ENCODE data around the gene CARD11.

Gene CARD11

GRCh38 chr7:2990949-2991470 is 52.7 kb downstream of the CARD11 start:
- no peak for DNase-seq (ENCODE audit: low read depth, low spot score)
- H3K27ac ChIP-seq: no peak overlapping the region

- H3K27ac ChIP-seq: no peak overlapping the region
- no peak for DNase-seq (ENCODE audit: low read depth, low spot score)
Observed at GRCh38 chr7:2986561-2986960, 57.1 kb downstream of the CARD11 start.

- H3K27ac ChIP-seq: no peak overlapping the region
- DNase-seq (ENCODE audit: low read depth, low spot score): no peak
Observed at GRCh38 chr7:2985866-2986265, 57.8 kb downstream of the CARD11 start.

- DNase-seq (ENCODE audit: low read depth, low spot score): no peak
- H3K27ac ChIP-seq: no peak overlapping the region
Observed at GRCh38 chr7:2984091-2984490, 59.6 kb downstream of the CARD11 start.

GRCh38 chr7:2983586-2983985 is 60.1 kb downstream of the CARD11 start:
- DNase-seq (ENCODE audit: low read depth, low spot score): no peak
- H3K27ac ChIP-seq: no peak overlapping the region

- DNase-seq (ENCODE audit: low read depth, low spot score): no peak
- no peak overlapping the region for H3K27ac ChIP-seq
Observed at GRCh38 chr7:2982831-2983230, 60.8 kb downstream of the CARD11 start.

DNA sequence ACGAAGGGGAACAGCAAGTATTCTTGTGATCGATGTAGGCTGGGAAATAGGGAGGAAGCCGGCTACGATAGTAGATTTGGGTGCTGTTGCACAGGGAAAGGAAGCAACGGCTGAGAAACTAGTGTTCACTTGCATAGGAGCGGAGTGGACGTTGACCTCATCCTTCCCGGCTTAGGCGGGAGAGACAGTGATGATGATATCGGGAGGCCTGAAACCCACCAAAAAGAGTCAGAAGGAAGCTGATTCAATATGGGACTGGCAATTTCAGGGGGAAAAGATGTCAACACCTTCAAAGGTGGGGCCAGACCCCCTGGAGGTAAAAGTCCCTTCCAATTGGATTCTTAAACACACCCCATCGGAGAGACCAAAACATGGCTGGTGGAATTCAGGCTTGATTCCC is 61.3 kb downstream of the CARD11 start:
- no peak for DNase-seq (ENCODE audit: low read depth, low spot score)
- no peak overlapping the region for H3K27ac ChIP-seq

GRCh38 chr7:2981103-2981480 is 62.6 kb downstream of the CARD11 start:
- no peak overlapping the region for H3K27ac ChIP-seq
- DNase-seq (ENCODE audit: low read depth, low spot score): no peak

DNA sequence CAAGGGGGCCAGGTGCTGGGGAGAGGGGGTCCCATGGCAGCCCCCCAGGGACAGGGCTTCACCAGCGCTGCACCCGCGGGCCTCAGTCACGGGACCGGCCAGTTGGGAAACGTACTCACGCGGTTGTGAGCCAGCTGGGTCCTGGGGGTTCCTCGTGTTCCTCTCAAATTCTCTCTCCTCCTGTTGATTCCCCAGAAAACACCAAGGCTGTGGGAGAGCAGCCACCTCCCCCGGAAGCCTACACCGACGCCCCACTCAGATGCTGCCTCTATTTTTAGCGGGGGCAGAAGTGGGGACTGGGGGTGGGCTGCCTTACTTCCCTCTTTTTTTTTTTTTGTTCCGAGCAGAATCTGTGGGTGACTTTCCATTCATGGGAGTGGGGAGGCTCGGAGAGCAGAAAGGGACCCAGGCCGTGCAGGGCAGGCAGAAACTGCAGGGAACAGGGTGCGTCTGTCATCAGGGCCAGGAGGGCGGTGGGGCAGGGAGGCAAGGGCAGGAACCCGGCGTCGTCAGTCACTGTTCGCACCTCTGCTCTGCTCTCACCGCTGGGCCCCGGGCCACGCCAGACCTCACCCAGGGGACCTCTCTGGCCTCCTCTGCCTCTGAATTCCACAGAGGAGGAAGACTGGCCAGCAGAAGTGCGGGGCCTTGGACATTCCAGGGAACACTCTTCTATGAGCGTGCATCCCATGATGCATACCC is 63.1 kb downstream of the CARD11 start:
- DNase-seq (ENCODE audit: low read depth, low spot score): no peak
- no peak overlapping the region for H3K27ac ChIP-seq

DNA sequence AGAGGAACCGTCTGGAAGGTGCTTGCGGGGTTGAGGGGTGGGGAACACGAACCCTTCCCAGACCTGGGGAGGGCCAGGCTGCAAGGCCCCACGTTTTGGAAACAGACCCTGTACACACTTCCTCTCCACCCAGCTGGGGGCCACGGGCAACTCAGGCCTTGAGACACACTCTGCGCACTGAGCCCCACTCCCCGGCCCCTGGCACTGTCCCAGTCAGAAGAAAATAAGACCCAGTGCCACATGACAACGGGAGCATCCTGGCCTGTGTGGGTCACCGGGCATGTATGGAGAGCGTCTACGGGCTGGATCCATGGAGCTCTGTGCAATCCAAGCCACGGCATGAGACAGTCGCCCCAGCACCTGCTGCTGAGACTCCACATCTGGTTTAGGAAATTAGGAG is 63.7 kb downstream of the CARD11 start:
- no peak for DNase-seq (ENCODE audit: low read depth, low spot score)
- no peak overlapping the region for H3K27ac ChIP-seq

DNA sequence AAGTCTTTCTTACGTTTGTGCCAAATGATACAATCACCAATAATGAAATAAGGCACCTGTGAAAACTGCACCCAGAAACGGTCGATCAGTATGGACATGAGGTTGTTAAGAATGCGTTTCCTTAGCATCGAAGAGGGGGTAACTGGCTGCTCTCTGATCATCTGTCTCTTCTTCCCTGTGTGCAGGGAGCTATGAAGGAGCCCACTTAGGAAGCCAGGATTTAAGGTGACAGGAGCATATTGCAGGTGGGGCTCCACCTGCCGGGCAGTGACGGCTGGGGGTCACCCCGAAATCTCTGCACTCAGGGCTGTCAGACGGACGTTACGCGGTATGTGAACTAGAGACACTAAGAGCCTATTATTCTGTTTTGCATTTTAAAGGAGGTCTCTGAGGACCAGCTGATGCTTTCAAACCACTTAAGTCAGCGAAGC is 64.5 kb downstream of the CARD11 start:
- DNase-seq (ENCODE audit: low read depth, low spot score): no peak
- H3K27ac ChIP-seq: no peak overlapping the region

GRCh38 chr7:2978408-2978807 is 65.3 kb downstream of the CARD11 start:
- DNase-seq (ENCODE audit: low read depth, low spot score): no peak
- H3K27ac ChIP-seq: no peak overlapping the region

GRCh38 chr7:2975821-2976371 is 67.8 kb downstream of the CARD11 start:
- no peak for DNase-seq (ENCODE audit: low read depth, low spot score)
- H3K27ac ChIP-seq: no peak overlapping the region

DNA sequence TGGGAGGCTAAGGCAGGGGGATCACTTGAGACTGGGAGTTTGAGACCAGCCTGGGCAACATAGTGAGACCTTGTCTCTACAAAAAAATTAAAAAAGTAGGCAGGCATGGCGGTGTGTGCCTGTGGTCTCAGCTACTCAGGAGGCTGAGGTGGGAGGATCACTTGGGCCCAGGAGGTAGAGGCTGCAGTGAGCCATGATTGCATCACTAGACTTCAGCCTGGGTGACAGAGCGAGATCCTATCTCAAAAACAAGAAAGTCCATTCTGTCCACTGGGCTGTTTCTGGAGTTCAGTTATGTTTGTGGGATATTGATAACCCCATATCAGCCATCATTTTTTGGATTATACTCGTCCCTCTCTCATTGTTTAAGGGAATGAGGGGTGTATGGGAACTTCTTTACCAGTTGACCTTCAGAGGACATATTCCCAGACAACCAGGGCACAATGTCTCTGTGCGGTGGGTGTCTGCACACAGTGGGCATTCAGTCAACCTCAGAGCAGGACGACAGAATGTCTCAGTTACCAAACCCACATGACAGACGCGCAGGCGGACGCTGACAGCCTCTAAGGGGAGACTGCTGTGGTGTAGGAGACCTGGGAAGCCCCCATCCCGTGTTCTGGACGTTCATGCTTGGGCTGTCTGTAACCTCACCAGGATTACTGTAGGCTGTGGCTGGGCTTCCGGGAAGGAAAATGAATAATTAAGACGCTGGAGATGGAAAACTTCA is 69.4 kb downstream of the CARD11 start:
- H3K27ac ChIP-seq: no peak overlapping the region
- no peak for DNase-seq (ENCODE audit: low read depth, low spot score)

GRCh38 chr7:2972835-2973161 is 70.9 kb downstream of the CARD11 start:
- DNase-seq (ENCODE audit: low read depth, low spot score): no peak
- no peak overlapping the region for H3K27ac ChIP-seq

- DNase-seq (ENCODE audit: low read depth, low spot score): no peak
Observed at GRCh38 chr7:2971914-2972834, 71.5 kb downstream of the CARD11 start.

DNA sequence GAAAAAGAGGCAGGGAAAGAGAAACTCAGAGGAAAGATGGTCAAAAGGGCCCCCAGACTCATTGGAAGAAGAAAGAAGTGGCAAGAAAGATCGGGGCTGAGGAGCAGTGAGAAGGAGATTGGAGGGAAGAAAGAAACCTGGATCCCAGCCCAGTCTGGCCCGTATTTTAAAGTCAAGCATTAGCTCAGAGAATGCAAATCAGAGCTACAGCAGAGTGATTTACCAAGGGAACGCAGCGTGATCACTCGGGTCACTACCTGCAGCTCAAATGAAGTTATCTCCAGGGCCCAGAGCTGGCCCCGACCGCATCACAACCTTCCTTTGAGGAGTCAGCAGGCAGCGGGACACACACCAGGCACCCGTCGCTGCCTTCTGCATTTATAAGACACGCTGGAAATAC is 72.8 kb downstream of the CARD11 start:
- no peak overlapping the region for H3K27ac ChIP-seq
- DNase-seq (ENCODE audit: low read depth, low spot score): no peak

More at GRCh38 chr7:2971914-2972834, 71.5 kb downstream of the CARD11 start:
- no peak overlapping the region for H3K27ac ChIP-seq

DNA sequence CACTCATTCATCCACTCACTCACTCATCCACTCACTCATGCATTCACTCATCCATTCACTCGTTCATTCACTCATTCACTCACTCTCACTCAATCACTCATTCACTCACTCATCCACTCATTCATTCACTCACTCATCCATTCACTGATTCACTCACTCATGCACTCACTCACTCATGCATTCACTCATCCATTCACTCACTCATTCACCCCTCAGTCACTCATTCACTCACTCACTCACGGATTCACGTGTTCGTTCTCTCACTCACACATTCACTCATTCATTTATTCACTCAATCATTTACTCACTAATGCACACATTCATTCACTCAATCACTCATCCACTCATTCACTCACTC is 73.4 kb downstream of the CARD11 start:
- no peak overlapping the region for H3K27ac ChIP-seq
- no peak for DNase-seq (ENCODE audit: low read depth, low spot score)

- H3K27ac ChIP-seq: no peak overlapping the region
- DNase-seq (ENCODE audit: low read depth, low spot score): no peak
Observed at GRCh38 chr7:2969398-2970306, 74.0 kb downstream of the CARD11 start.

All from epithelial cell of prostate (primary cell).